Liver (tissue), 9 donors: ENCODE results near the gene CLRN3. TPM values are rescaled to one million over a fixed set of nuclear protein-coding genes. Genes with fewer than 3 reads are reported as not detected.

ENCODE experiments used
- DNase-seq: peaks from one replicate; pipeline ENCODE4 v3.0.0-alpha.2; 2017; ENCODE audit warnings: low spot score
- H3K27ac ChIP-seq, 2 donors: one replicate each; pipeline ENCODE4 v1.7.0; 2013; ENCODE audit warnings: inconsistent platforms in 2 of 2, low read length in 2 of 2, control low read depth in 1 of 2, low read depth in 1 of 2, mild to moderate bottlenecking in 1 of 2
- H3K27me3 ChIP-seq, 4 donors: one replicate each; pipeline versions ENCODE4 v1.6.1 to v1.7.0; 2013; ENCODE audit warnings: low read length in 3 of 4, inconsistent platforms in 1 of 4, mild to moderate bottlenecking in 1 of 4, moderate library complexity in 1 of 4; ENCODE audit not compliant: control insufficient read depth in 4 of 4, insufficient read depth in 4 of 4
- H3K36me3 ChIP-seq, 4 donors: one replicate each; pipeline versions ENCODE4 v1.6.1 to v1.7.0; 2013; ENCODE audit warnings: low read length in 3 of 4, mild to moderate bottlenecking in 3 of 4, low read depth in 1 of 4, moderate library complexity in 1 of 4; ENCODE audit not compliant: control insufficient read depth in 4 of 4, insufficient read depth in 3 of 4
- H3K4me1 ChIP-seq, 4 donors: one replicate each; pipeline versions ENCODE4 v1.6.1 to v1.7.0; 2013; ENCODE audit warnings: low read length in 3 of 4, mild to moderate bottlenecking in 3 of 4, moderate library complexity in 1 of 4; ENCODE audit not compliant: control insufficient read depth in 4 of 4, insufficient read depth in 4 of 4
- H3K4me3 ChIP-seq, 3 donors: one replicate each; pipeline versions ENCODE4 v1.6.1 to v1.7.0; 2013; ENCODE audit warnings: low read length in 3 of 3, control low read depth in 1 of 3, low read depth in 1 of 3, mild to moderate bottlenecking in 1 of 3
- H3K9ac ChIP-seq, 2 donors: one replicate each; pipeline ENCODE4 v1.7.0; 2013; ENCODE audit warnings: low read length in 2 of 2, mild to moderate bottlenecking in 2 of 2, moderate library complexity in 2 of 2, control low read depth in 1 of 2, low read depth in 1 of 2
- H3K9me3 ChIP-seq, 4 donors: one replicate each; pipeline versions ENCODE4 v1.6.1 to v1.7.0; 2013; ENCODE audit warnings: low read length in 3 of 4; ENCODE audit not compliant: control insufficient read depth in 4 of 4
- ATF3 ChIP-seq: IDR thresholded peaks from 2 replicates; pipeline ENCODE4 v1.6.1; 2016; ENCODE audit warnings: antibody characterized with exemption
- CTCF ChIP-seq: fragments of 150-350 bp; IDR thresholded peaks from 2 replicates; pipeline ENCODE4 v1.5.1; 2017; ENCODE audit warnings: improper control_type of control experiment, low read depth, low read length; ENCODE audit not compliant: missing input control
- EGR1 ChIP-seq, 2 donors: IDR thresholded peaks; 2 replicates each; pipeline ENCODE4 v1.6.1; 2016 to 2018; ENCODE audit warnings: antibody characterized with exemption in 2 of 2, low read depth in 2 of 2
- FOXA1 ChIP-seq: IDR thresholded peaks from 2 replicates; pipeline ENCODE4 v1.6.1; 2016; ENCODE audit warnings: antibody characterized with exemption
- FOXA2 ChIP-seq: IDR thresholded peaks from 2 replicates; pipeline ENCODE4 v1.6.1; 2016; ENCODE audit warnings: antibody characterized with exemption
- GABPA ChIP-seq, 2 donors: IDR thresholded peaks in 1 of 2; conservative IDR thresholded peaks in 1 of 2; 2 replicates each; pipeline ENCODE4 v1.6.1; 2016; ENCODE audit warnings: antibody characterized with exemption in 2 of 2, mild to moderate bottlenecking in 1 of 2, moderate library complexity in 1 of 2
- HNF4A ChIP-seq, 2 donors: conservative IDR thresholded peaks; 2 replicates each; pipeline ENCODE4 v1.6.1; 2016; ENCODE audit warnings: antibody characterized with exemption in 2 of 2, mild to moderate bottlenecking in 2 of 2
- HNF4G ChIP-seq: IDR thresholded peaks from 2 replicates; pipeline ENCODE4 v1.6.1; 2016; ENCODE audit warnings: antibody characterized with exemption
- JUND ChIP-seq, 2 donors: IDR thresholded peaks; 2 replicates each; pipeline ENCODE4 v1.6.1; 2016; ENCODE audit warnings: antibody characterized with exemption in 2 of 2
- MAX ChIP-seq: IDR thresholded peaks from 2 replicates; pipeline ENCODE4 v1.6.1; 2016; ENCODE audit warnings: antibody characterized with exemption
- RAD21 ChIP-seq, 2 donors: IDR thresholded peaks; 2 replicates each; pipeline ENCODE4 v1.6.1; 2016; ENCODE audit warnings: antibody characterized with exemption in 2 of 2, mild to moderate bottlenecking in 2 of 2
- REST ChIP-seq: IDR thresholded peaks from 2 replicates; pipeline ENCODE4 v1.6.1; 2016; ENCODE audit warnings: antibody characterized with exemption, mild to moderate bottlenecking
- RXRA ChIP-seq, 2 donors: IDR thresholded peaks; 2 replicates each; pipeline ENCODE4 v1.6.1; 2017 to 2018; ENCODE audit warnings: antibody characterized with exemption in 2 of 2, mild to moderate bottlenecking in 1 of 2
- SP1 ChIP-seq: IDR thresholded peaks from 2 replicates; pipeline ENCODE4 v1.6.1; 2018; ENCODE audit warnings: antibody characterized with exemption, mild to moderate bottlenecking
- TAF1 ChIP-seq: conservative IDR thresholded peaks from 2 replicates; pipeline ENCODE4 v1.6.1; 2016; ENCODE audit warnings: antibody characterized with exemption, mild to moderate bottlenecking
- YY1 ChIP-seq: IDR thresholded peaks from 2 replicates; pipeline ENCODE4 v1.6.1; 2016; ENCODE audit warnings: antibody characterized with exemption, mild to moderate bottlenecking
- ZBTB33 ChIP-seq: IDR thresholded peaks from 2 replicates; pipeline ENCODE4 v1.6.1; 2016; ENCODE audit warnings: antibody characterized with exemption
- WGBS: extraction: QIAGEN DNeasy Blood & Tissue Kit; methylation state at CpG from one replicate; pipeline ENCODE4 v1.1.7; 2013; 5-methylcytosine and 5-hydroxymethylcytosine counted together
- polyA plus RNA-seq, 2 donors: library from polyadenylated mRNA; stranded (reverse) in 1 of 2; unstranded in 1 of 2; fragments of 200-250 nt in 1 of 2; fragments of >200 nt in 1 of 2; fragmentation: Nextera tagmentation in 1 of 2; extraction: Ambion mirVana in 1 of 2; gene quantifications; one replicate each; pipeline versions ENCODE4 v1.2.1 to v1.2.3, GENCODE V29; 2013 to 2015
- total RNA-seq, 2 donors: library from RNA; depleted of rRNA; stranded (reverse); fragments of >200 nt; gene quantifications; one replicate each; pipeline ENCODE4 v1.2.3, GENCODE V29; 2014
- donor health status: healthy.
- donor health status: healthy.
- donor health status: healthy.
- donor health status: healthy.
- donor health status: healthy.

Gene CLRN3
- total and polyA plus RNA-seq, 4 donors, result 0.33 to 16.9 (median 6.9) TPM

GRCh38 chr10:127849224-127849623 lies 43.5 kb downstream of the CLRN3 start:
- TF ChIP-seq TAF1, result no peak
- TF ChIP-seq YY1, result no peak
- no peak for TF ChIP-seq CTCF
- no peak for TF ChIP-seq FOXA2
- no peak for TF ChIP-seq SP1
- no peak for TF ChIP-seq ATF3
- no peak for TF ChIP-seq EGR1 (IDR thresholded peaks at IDR 0.05; ENCODE audit: low read depth in 2 of 2)
- TF ChIP-seq RXRA (IDR thresholded peaks at IDR 0.05), result no peak
- TF ChIP-seq FOXA1, result no peak
- TF ChIP-seq HNF4A (conservative IDR thresholded peaks at IDR 0.05), result no peak
- TF ChIP-seq JUND (IDR thresholded peaks at IDR 0.05), result no peak
- no peak for TF ChIP-seq GABPA (IDR thresholded peaks at IDR 0.05 in 1 of 2, conservative IDR thresholded peaks at IDR 0.05 in 1 of 2)
- TF ChIP-seq MAX, result no peak
- no peak for TF ChIP-seq RAD21 (IDR thresholded peaks at IDR 0.05)
- no peak for TF ChIP-seq HNF4G
- no peak for TF ChIP-seq ZBTB33
- Histone ChIP-seq H3K27me3 (peaks cover 0 to 8% (median 0%) of the 10 kb centered on the region in 4 donors), H3K4me3 (no peak overlapping the region), H3K9ac (no peak overlapping the region), H3K4me1 (no peaks in the 10 kb centered on the region), H3K9me3 (no peaks in the 10 kb centered on the region), H3K36me3 (no peaks in the 10 kb centered on the region), H3K27ac (no peak overlapping the region)
- WGBS, result 87% methylated on average over 8 of the region's 8 CpGs
- DNase-seq, result no peak

- H3K9me3 ChIP-seq, result no peaks in the 10 kb centered on the region
- no peak overlapping the region for H3K4me3 ChIP-seq
- H3K9ac ChIP-seq, result no peak overlapping the region
- no peaks in the 10 kb centered on the region for H3K4me1 ChIP-seq
- TF ChIP-seq JUND (IDR thresholded peaks at IDR 0.05) (no peak), FOXA1 (no peak), HNF4G (no peak), CTCF (no peak), RXRA (IDR thresholded peaks at IDR 0.05) (no peak), SP1 (no peak), EGR1 (IDR thresholded peaks at IDR 0.05; ENCODE audit: low read depth in 2 of 2) (no peak), REST (no peak), HNF4A (conservative IDR thresholded peaks at IDR 0.05) (no peak), MAX (no peak), YY1 (no peak), TAF1 (no peak)
- WGBS, result 89% methylated on average over 6 of the region's 6 CpGs
- H3K36me3 ChIP-seq, result no peaks in the 10 kb centered on the region
- peaks cover 0 to 8% (median 0%) of the 10 kb centered on the region in 4 donors for H3K27me3 ChIP-seq
- H3K27ac ChIP-seq, result no peak overlapping the region
- no peak for DNase-seq
Observed at GRCh38 chr10:127848226-127848625, 44.5 kb downstream of the CLRN3 start.
